IMR-90 (cell line): ENCODE results near the gene ZNF606. TPM values are rescaled to one million over a fixed set of nuclear protein-coding genes. Genes with fewer than 3 reads are reported as not detected.

ENCODE experiments used
- ATAC-seq: fragments of 200-7000 bp; cut with Tn5 transposase; 2 replicates; pipeline ENCODE4 v1.9.1; 2020; ENCODE audit warnings: low read depth, mild to moderate bottlenecking, moderate library complexity
- Bru-seq: library from RNA; stranded (reverse); fragments of 400-500 nt; gene quantifications from one replicate; lab custom pipeline; 2021; lab: Mats Ljungman, UMichigan
- BruChase-seq, 2 experiments: library from RNA; stranded (reverse); fragments of 400-500 nt; gene quantifications; one replicate each; lab custom pipeline; 2021; lab: Mats Ljungman, UMichigan
- BruUV-seq: library from RNA; stranded (reverse); fragments of 400-500 nt; replicated peaks from 2 replicates; lab custom pipeline; 2021; lab: Mats Ljungman, UMichigan
- CTCF ChIA-PET: fragments of 300-600 bp; formaldehyde crosslinking; extraction: SDS; loops from one replicate; lab custom pipeline; 2021; ENCODE audit warnings: antibody characterized with exemption; lab: Yijun Ruan, JAX
- POLR2A ChIA-PET: fragments of 300-600 bp; sonication (Branson Sonifier 250); formaldehyde crosslinking; loops from one replicate; lab custom pipeline; 2022; ENCODE audit warnings: antibody characterized with exemption; ENCODE audit not compliant: unreplicated experiment; lab: Charles Lee
- DNase-seq: peaks from one replicate; pipeline ENCODE4 v3.0.0; 2013
- H2AFZ ChIP-seq: replicated peaks from 2 replicates; pipeline ENCODE3; 2013; ENCODE audit warnings: low read length, mild to moderate bottlenecking; ENCODE audit not compliant: poor library complexity
- H2AK5ac ChIP-seq: 2 replicates; pipeline ENCODE4 v1.6.1; 2013; ENCODE audit warnings: low read depth, low read length, inconsistent platforms
- H2AK9ac ChIP-seq: replicated peaks from 2 replicates; pipeline ENCODE3; 2013; ENCODE audit warnings: mild to moderate bottlenecking, low read depth, low read length, moderate library complexity; ENCODE audit not compliant: poor library complexity
- H2BK120ac ChIP-seq: 2 replicates; pipeline ENCODE4 v1.6.1; 2013; ENCODE audit warnings: low read depth, low read length, inconsistent platforms
- H2BK15ac ChIP-seq: 3 replicates; pipeline ENCODE4 v1.6.1; 2013; ENCODE audit warnings: low read depth, low read length, inconsistent platforms
- H2BK20ac ChIP-seq: 2 replicates; pipeline ENCODE4 v1.6.1; 2013; ENCODE audit warnings: low read depth, mild to moderate bottlenecking, inconsistent platforms, low read length, moderate library complexity
- H2BK5ac ChIP-seq: 2 replicates; pipeline ENCODE4 v1.6.1; 2013; ENCODE audit warnings: mild to moderate bottlenecking, low read depth, low read length, inconsistent platforms; ENCODE audit not compliant: poor library complexity, severe bottlenecking
- H3K14ac ChIP-seq: replicated peaks from 2 replicates; pipeline ENCODE4 v1.6.1; 2013; ENCODE audit warnings: low read depth, low read length, inconsistent platforms
- H3K18ac ChIP-seq: 2 replicates; pipeline ENCODE4 v1.6.1; 2013; ENCODE audit warnings: low read depth, low read length, control low read depth
- H3K23ac ChIP-seq: 2 replicates; pipeline ENCODE4 v1.6.1; 2013; ENCODE audit warnings: low read depth, low read length, inconsistent platforms
- H3K27ac ChIP-seq: 2 replicates; pipeline ENCODE4 v1.5.1; 2013; ENCODE audit warnings: mild to moderate bottlenecking, control low read depth, low read length; ENCODE audit not compliant: insufficient read depth
- H3K27me3 ChIP-seq: 2 replicates; pipeline ENCODE4 v1.6.1; 2013; ENCODE audit warnings: low read length; ENCODE audit not compliant: control insufficient read depth, insufficient read depth
- H3K36me3 ChIP-seq: 2 replicates; pipeline ENCODE4 v1.6.1; 2013; ENCODE audit warnings: low read length, mixed read lengths; ENCODE audit not compliant: control insufficient read depth, insufficient read depth
- H3K4ac ChIP-seq: 2 replicates; pipeline ENCODE4 v1.6.1; 2013; ENCODE audit warnings: low read depth, low read length, inconsistent platforms
- H3K4me1 ChIP-seq: 2 replicates; pipeline ENCODE4 v1.6.1; 2013; ENCODE audit warnings: low read length, mixed read lengths; ENCODE audit not compliant: control insufficient read depth, insufficient read depth
- H3K4me2 ChIP-seq: 2 replicates; pipeline ENCODE4 v1.6.1; 2013; ENCODE audit warnings: low read depth, mild to moderate bottlenecking, control low read depth, low read length, moderate library complexity
- H3K4me3 ChIP-seq: 2 replicates; pipeline ENCODE4 v1.5.1; 2013; ENCODE audit warnings: low read depth, mild to moderate bottlenecking, control low read depth, low read length, moderate library complexity; ENCODE audit not compliant: insufficient read depth
- H3K56ac ChIP-seq: 2 replicates; pipeline ENCODE4 v1.6.1; 2013; ENCODE audit warnings: low read length, inconsistent platforms; ENCODE audit not compliant: insufficient read depth; ENCODE audit errors: extremely low read depth
- H3K79me1 ChIP-seq, 2 experiments: 2 replicates each; pipeline ENCODE4 v1.6.1; 2013; ENCODE audit warnings: low read length in 2 of 2, inconsistent platforms in 1 of 2, low read depth in 1 of 2
- H3K9ac ChIP-seq: 2 replicates; pipeline ENCODE4 v1.6.1; 2013; ENCODE audit warnings: low read depth, low read length, control low read depth
- H3K9me1 ChIP-seq: 2 replicates; pipeline ENCODE4 v1.6.1; 2013; ENCODE audit warnings: low read length, inconsistent platforms; ENCODE audit not compliant: insufficient read depth
- H3K9me3 ChIP-seq: 2 replicates; pipeline ENCODE4 v1.6.1; 2013; ENCODE audit warnings: low read length; ENCODE audit not compliant: control insufficient read depth, insufficient read depth
- H4K20me1 ChIP-seq: 2 replicates; pipeline ENCODE4 v1.6.1; 2013; ENCODE audit warnings: low read length, inconsistent platforms; ENCODE audit not compliant: insufficient read depth
- H4K5ac ChIP-seq: 2 replicates; pipeline ENCODE4 v1.6.1; 2013; ENCODE audit warnings: mild to moderate bottlenecking, low read depth, low read length, control low read depth
- H4K8ac ChIP-seq, 2 experiments: 2 replicates each; pipeline ENCODE4 v1.6.1; 2013; ENCODE audit warnings: low read depth in 2 of 2, low read length in 2 of 2, control low read depth in 1 of 2, inconsistent platforms in 1 of 2
- H4K91ac ChIP-seq: 2 replicates; pipeline ENCODE4 v1.6.1; 2013; ENCODE audit warnings: low read depth, low read length, inconsistent platforms; ENCODE audit not compliant: insufficient read depth
- CHD1 ChIP-seq: IDR thresholded peaks from 2 replicates; pipeline ENCODE4 v1.6.1; 2012; ENCODE audit warnings: low read depth, low read length, improper control_type of control experiment
- MAZ ChIP-seq: IDR thresholded peaks from 2 replicates; pipeline ENCODE4 v1.6.1; 2012; ENCODE audit warnings: low read depth, mild to moderate bottlenecking, low read length, improper control_type of control experiment, moderate library complexity, borderline replicate concordance
- MXI1 ChIP-seq: IDR thresholded peaks from 2 replicates; pipeline ENCODE4 v1.6.1; 2012; ENCODE audit warnings: low read depth, mild to moderate bottlenecking, low read length, moderate library complexity, borderline replicate concordance
- POLR2A ChIP-seq: IDR thresholded peaks from 2 replicates; pipeline ENCODE4 v1.6.1; 2012; ENCODE audit warnings: mild to moderate bottlenecking, low read depth, low read length
- RCOR1 ChIP-seq: IDR thresholded peaks from 2 replicates; pipeline ENCODE4 v1.6.1; 2012; ENCODE audit warnings: mild to moderate bottlenecking, low read length, improper control_type of control experiment; ENCODE audit not compliant: insufficient replicate concordance
- WGBS, 2 experiments: methylation state at CpG; one replicate each; pipeline versions ENCODE4 v1.1.5 to v1.1.7; 2013; ENCODE audit warnings: missing lambda C conversion rate in 2 of 2; ENCODE audit not compliant: insufficient read length in 1 of 2; ENCODE audit errors: extremely low coverage in 2 of 2; 5-methylcytosine and 5-hydroxymethylcytosine counted together
- dilution Hi-C: fragments of 300-500 bp; cut with HindIII; formaldehyde crosslinking; loops from one replicate; pipeline ENCODE4 v1.14.3; 2018; ENCODE audit warnings: low sequenced_read_pairs; ENCODE audit not compliant: unreplicated experiment
- in situ Hi-C: fragments of 300-500 bp; cut with MboI; formaldehyde crosslinking; loops from 3 replicates; pipeline ENCODE4 v1.14.3; 2019; ENCODE audit warnings: low sequenced_read_pairs, inconsistent platforms, mixed read lengths
- intact Hi-C: fragments of 100-400 bp; cut with micrococcal nuclease; formaldehyde crosslinking; loops from 2 replicates; pipeline ENCODE4 v1.10.0; 2022
- long read RNA-seq: library from polyadenylated mRNA; unstranded; transcript quantifications from one replicate; pipeline ENCODE4 v2.0.0, GENCODE V29; 2021; ENCODE audit not compliant: unreplicated experiment
- polyA plus RNA-seq, 3 experiments: library from polyadenylated mRNA; depleted of rRNA; stranded (reverse); fragments of >200 nt; gene quantifications; 2 replicates each; pipeline ENCODE4 v1.2.3, GENCODE V29; 2012; ENCODE audit warnings: low replicate concordance in 1 of 3
- total RNA-seq: library from RNA; depleted of rRNA; stranded (reverse); fragments of >200 nt; gene quantifications from 2 replicates; pipeline ENCODE4 v1.2.3, GENCODE V29; 2012; rRNA removed

Gene ZNF606
- total RNA-seq (9.0 and 9.4 TPM in 2 replicates), polyA plus RNA-seq (2012; rRNA removed) (2.6 and 4.3 TPM in 2 replicates), Bru-seq, nascent RNA (percentile 73 among the genes with signal in this experiment), BruChase-seq, experiment 1, labeled RNA remaining after a 6-hour chase (percentile 83 among the genes with signal in this experiment), BruChase-seq, experiment 2, labeled RNA remaining after a 2-hour chase (percentile 78 among the genes with signal in this experiment)
- 3.5 and 3.7 TPM in 2 replicates for polyA plus RNA-seq (2012; cell fraction: cytosol; rRNA removed)
- polyA plus RNA-seq (2012; cell fraction: nucleus; rRNA removed; ENCODE audit: low replicate concordance): 14.2 and 15.6 TPM in 2 replicates
- long read RNA-seq, full-length matches to known transcripts: 8 of 13 reads
- long read RNA-seq, partial matches to known transcripts: 0 of 13 reads
- long read RNA-seq, other reads (novel, unspliced or antisense): 5 of 13 reads

DNA sequence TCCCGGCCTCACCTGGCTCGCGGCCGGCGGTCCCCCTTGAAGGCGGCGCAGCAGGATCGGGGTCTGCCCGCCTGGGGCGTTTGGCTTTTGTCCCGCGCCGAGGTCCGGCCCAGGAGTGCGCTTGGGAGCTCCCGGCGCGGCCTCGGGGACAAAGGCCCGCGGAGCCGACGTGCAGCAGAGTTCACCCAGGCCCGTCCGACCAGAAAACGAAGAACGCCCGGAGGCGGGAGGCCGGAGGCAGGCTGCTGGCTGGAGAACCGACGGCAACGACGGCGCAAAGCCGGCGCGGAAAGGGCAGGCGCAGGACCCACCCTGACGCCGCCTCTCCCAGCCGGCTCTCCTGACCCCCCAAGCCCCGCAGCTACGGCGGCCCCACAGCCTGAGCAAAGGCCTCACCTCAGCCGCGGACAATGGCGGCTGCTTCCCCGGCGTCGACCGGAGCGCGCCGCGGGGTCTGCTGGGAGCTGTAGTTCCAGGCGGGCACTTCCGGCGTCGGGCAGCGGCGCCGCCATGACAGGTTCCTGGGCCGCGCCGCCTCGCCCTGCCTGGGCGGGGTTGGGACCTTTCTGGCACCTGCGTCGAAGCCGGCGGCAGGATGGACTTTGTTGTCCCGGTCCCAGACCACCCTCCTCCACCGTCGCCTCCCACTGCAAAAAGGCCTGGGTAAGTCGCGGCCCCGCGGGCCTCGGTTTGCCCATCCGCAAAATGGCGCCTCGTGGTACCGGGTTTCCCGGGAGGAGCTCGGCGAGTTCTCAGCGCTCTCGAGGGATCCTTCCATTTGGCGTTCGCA, at the start of gene ZNF606:
TSS of gene ZNF606 (minus strand) at position 437 of the 790 bp plus-strand sequence. CDS start 1,501 bp downstream, outside the sequence.
- ATAC-seq: peak; percentile 99
- peak within 1 kb of the TSS; percentile 79 for H4K5ac ChIP-seq
- H2BK20ac ChIP-seq: peak within 1 kb of the TSS; percentile 25; the same call in 1 of the 2 replicates
- peak within 1 kb of the TSS; percentile 7 for H3K18ac ChIP-seq
- H3K14ac ChIP-seq: peak within 1 kb of the TSS; percentile 97
- peak within 1 kb of the TSS; percentile 7; the same call in 1 of the 3 replicates for H2BK15ac ChIP-seq
- H3K79me1 ChIP-seq: peaks cover 24 to 39% of the 10 kb centered on the region in 2 experiments
- H3K36me3 ChIP-seq: peaks cover 48% of the 10 kb centered on the region
- peak within 1 kb of the TSS; percentile 70 for H4K91ac ChIP-seq
- TF ChIP-seq RCOR1 (peak; percentile 87), MXI1 (no peak), MAZ (0 out of 2 replicates have a peak, but pooled peaks have one; percentile 25), POLR2A (0 out of 2 replicates have a peak, but pooled peaks have one; percentile 51), CHD1 (no peak)
- no peaks in the 10 kb centered on the region for H3K27me3 ChIP-seq
- CTCF ChIA-PET: interaction anchor here (1.3 kb wide), 1 partner anchor 16 kb away, joined by 4 read pairs; no protein-coding TSS in a partner anchor
- no TSS peak for BruUV-seq
- POLR2A ChIA-PET: interaction anchor here (0.6 kb wide), 1 partner anchor 180 kb away, joined by 3 read pairs; the partner anchor contains the start of gene ZNF274
- H2AK9ac ChIP-seq: peak within 1 kb of the TSS; percentile 87
- no peaks in the 10 kb centered on the region for H3K4me1 ChIP-seq
- intact Hi-C loops (loop anchor here (10.0 kb wide), 1 partner anchor 152 kb away; the partner anchor contains the start of gene ZNF329), in situ Hi-C loops (no loop called here), dilution Hi-C loops (no loop called here)
- H2AK5ac ChIP-seq: peak within 1 kb of the TSS; percentile 66
- no peaks in the 10 kb centered on the region for H3K9me1 ChIP-seq
- H3K4ac ChIP-seq: peak within 1 kb of the TSS; percentile 92
- H2AFZ ChIP-seq: peak within 1 kb of the TSS; percentile 100
- peak within 1 kb of the TSS; percentile 83 for H3K27ac ChIP-seq
- H4K20me1 ChIP-seq: no peaks in the 10 kb centered on the region
- H3K56ac ChIP-seq: peak within 1 kb of the TSS; percentile 19
- peak within 1 kb of the TSS; percentile 82 for H3K4me3 ChIP-seq
- peak; percentile 84 for DNase-seq
- H3K9me3 ChIP-seq: peaks cover 58% of the 10 kb centered on the region
- H4K8ac ChIP-seq: peak within 1 kb of the TSS; percentile 97 to 98
- peak within 1 kb of the TSS; percentile 93 for H3K4me2 ChIP-seq
- peak within 1 kb of the TSS; percentile 92 for H3K23ac ChIP-seq
- peak within 1 kb of the TSS; percentile 79 for H3K9ac ChIP-seq
- H2BK120ac ChIP-seq: peak within 1 kb of the TSS; percentile 60; the same call in 1 of the 2 replicates
- 1% methylated on average over 44 of the region's 91 CpGs; no CpG with 5 or more reads in 1 of the 2 experiments for WGBS, 2 experiments
- H2BK5ac ChIP-seq: peak within 1 kb of the TSS; percentile 63
